ENCODE results near the gene SLC48A1. TPM values are rescaled to one million over a fixed set of nuclear protein-coding genes. Genes with fewer than 3 reads are reported as not detected.

The SLC48A1 gene
- total and polyA plus RNA-seq, 10 of the 15 experiments (the other 5 are each of a cell fraction or from before 2014, with no cell fraction given): 1.1 to 4.9 (median 1.9) TPM

- Histone ChIP-seq H3K27me3 (replicated peaks in 1 of 2; ENCODE audit: control insufficient read depth in 2 of 2, insufficient read depth in 2 of 2, low read length in 1 of 2) (no peaks in the 10 kb centered on the region; a peak in 1 of 4 replicates), H3K4me3 (no peak overlapping the region), H3K79me2 (ENCODE audit: control insufficient read depth, insufficient read depth, low read length) (no peaks in the 10 kb centered on the region), H3K27ac (ENCODE audit: control insufficient read depth, insufficient read depth) (no peak overlapping the region), H4K20me1 (ENCODE audit: control insufficient read depth, insufficient read depth) (no peaks in the 10 kb centered on the region), H3K9me3 (replicated peaks; ENCODE audit: control insufficient read depth, insufficient read depth, low read length) (no peaks in the 10 kb centered on the region), H3K9ac (ENCODE audit: control insufficient read depth, insufficient read depth, low read length) (no peak overlapping the region), H3K4me1 (ENCODE audit: control insufficient read depth, insufficient read depth, low read length) (peaks cover 42% of the 10 kb centered on the region), H2AFZ (ENCODE audit: control insufficient read depth, low read depth, low read length) (no peak overlapping the region), H3K36me3 (ENCODE audit: control insufficient read depth in 2 of 2, insufficient read depth in 2 of 2, low read length in 1 of 2) (no peaks in the 10 kb centered on the region), H3K4me2 (ENCODE audit: control insufficient read depth, insufficient read depth) (no peak overlapping the region)
- ChIA-PET POLR2A (interaction anchor here (1.3 to 1.9 kb wide), 3 partner anchors 9 to 16 kb away, joined by 4 to 6 read pairs (median 5); no protein-coding TSS in a partner anchor), RAD21 (ENCODE audit: unreplicated experiment) (interaction anchor here (0.6 to 12.6 kb wide), 4 partner anchors 9 to 290 kb away, joined by 3 to 202 read pairs (median 12); partner anchors contain the start of gene PFKM), SMC1A (ENCODE audit: uncharacterized antibody, unreplicated experiment) (interaction anchor here (1.0 to 1.8 kb wide), 4 partner anchors 8 to 87 kb away, joined by 3 to 9 read pairs (median 4); no protein-coding TSS in a partner anchor), CTCF (interaction anchor here (0.8 to 13.9 kb wide), 4 partner anchors 9 to 35 kb away, joined by 3 to 215 read pairs (median 64); partner anchors contain the start of gene HDAC7)
- FAIRE-seq: no peak
- WGBS (ENCODE audit: insufficient coverage, insufficient replicate concordance, low lambda C conversion rate, missing lambda C conversion rate): 57% methylated on average over 4 of the region's 4 CpGs
- no peak for DNase-seq (ENCODE audit: low read depth, low spot score)
- no peak for ATAC-seq
- in situ Hi-C loops (cut with MboI): no loop called here
- TF ChIP-seq ZBTB11 (CRISPR knock-in tag; IDR thresholded peaks at IDR 0.05): no peak
- TF ChIP-seq RFX5 (IDR thresholded peaks at IDR 0.05; ENCODE audit: low read depth, low read length): no peak
- no peak for TF ChIP-seq HSF1 (IDR thresholded peaks at IDR 0.05; ENCODE audit: low read depth, low read length)
- intact Hi-C loops (cut with micrococcal nuclease; ENCODE audit: unreplicated experiment): no loop called here
- BruUV-seq (replicated peaks): no TSS peak
These were observed 56.5 kb downstream of the SLC48A1 start for GRCh38 chr12:47829584-47829983.

Other genes starting within 250 kb of the SLC48A1 start
- 17.4 and 19.1 TPM in 2 replicates for gene RPAP3, start 67.2 kb upstream of the SLC48A1 start, total RNA-seq (2014; rRNA removed)
- 34.5 and 36.9 TPM in 2 replicates for gene RPAP3, start 67.2 kb upstream of the SLC48A1 start, total RNA-seq (2014; rRNA removed; fragmentation: Illumina TruSeq; extraction: Trizol)
- 31.2 and 32.3 TPM in 2 replicates for gene RPAP3, start 67.2 kb upstream of the SLC48A1 start, total RNA-seq (2021)
- 21.3 and 42.1 TPM in 2 replicates for gene RPAP3, start 67.2 kb upstream of the SLC48A1 start, polyA plus RNA-seq (2011; rRNA removed)
- 49.1 and 52.8 TPM in 2 replicates for gene RPAP3, start 67.2 kb upstream of the SLC48A1 start, polyA plus RNA-seq (2014; fragmentation: Illumina TruSeq; extraction: Trizol)
- 10 to 100 TPM; 14.1 to 24.5 TPM for gene RPAP3, start 67.2 kb upstream of the SLC48A1 start, polyA plus RNA-seq (2014; fragmentation: Nextera tagmentation; extraction: Ambion mirVana)
- gene RPAP3, start 67.2 kb upstream of the SLC48A1 start, polyA plus RNA-seq (2014; rRNA removed): 20.1 and 24.4 TPM in 2 replicates
- 10 to 100 TPM; 49.8 to 50.6 TPM for gene RPAP3, start 67.2 kb upstream of the SLC48A1 start, polyA plus RNA-seq (2016; fragmentation: Nextera tagmentation; extraction: Ambion mirVana)
- gene ENDOU, start 47.7 kb upstream of the SLC48A1 start, total RNA-seq (2014; rRNA removed): 0.17 TPM in 1 of 2 replicates, not detected in the other
- gene ENDOU, start 47.7 kb upstream of the SLC48A1 start, total RNA-seq (2014; rRNA removed; fragmentation: Illumina TruSeq; extraction: Trizol): 0.09 TPM in 1 of 2 replicates, not detected in the other
- gene ENDOU, start 47.7 kb upstream of the SLC48A1 start, total RNA-seq (2021): 0.21 TPM in 1 of 2 replicates, not detected in the other
- gene ENDOU, start 47.7 kb upstream of the SLC48A1 start, polyA plus RNA-seq (2011; rRNA removed): 0.03 TPM in 1 of 2 replicates, not detected in the other
- gene ENDOU, start 47.7 kb upstream of the SLC48A1 start, polyA plus RNA-seq (2014; fragmentation: Illumina TruSeq; extraction: Trizol): 0.10 and 0.19 TPM in 2 replicates
- gene ENDOU, start 47.7 kb upstream of the SLC48A1 start, polyA plus RNA-seq (2014; fragmentation: Nextera tagmentation; extraction: Ambion mirVana): under 1 TPM in 1 of 2 experiments, not detected in 1; 0.15 TPM
- 0.08 and 0.11 TPM in 2 replicates for gene ENDOU, start 47.7 kb upstream of the SLC48A1 start, polyA plus RNA-seq (2014; rRNA removed)
- not detected for gene ENDOU, start 47.7 kb upstream of the SLC48A1 start, polyA plus RNA-seq (2016; fragmentation: Nextera tagmentation; extraction: Ambion mirVana)
- 0.27 and 0.28 TPM in 2 replicates for gene RAPGEF3, start 14.4 kb upstream of the SLC48A1 start, total RNA-seq (2014; rRNA removed)
- 0.09 and 0.18 TPM in 2 replicates for gene RAPGEF3, start 14.4 kb upstream of the SLC48A1 start, total RNA-seq (2014; rRNA removed; fragmentation: Illumina TruSeq; extraction: Trizol)
- gene RAPGEF3, start 14.4 kb upstream of the SLC48A1 start, total RNA-seq (2021): 0.64 and 0.88 TPM in 2 replicates
- gene RAPGEF3, start 14.4 kb upstream of the SLC48A1 start, polyA plus RNA-seq (2011; rRNA removed): 0.30 and 0.68 TPM in 2 replicates
- 0.17 and 0.34 TPM in 2 replicates for gene RAPGEF3, start 14.4 kb upstream of the SLC48A1 start, polyA plus RNA-seq (2014; fragmentation: Illumina TruSeq; extraction: Trizol)
- gene RAPGEF3, start 14.4 kb upstream of the SLC48A1 start, polyA plus RNA-seq (2014; fragmentation: Nextera tagmentation; extraction: Ambion mirVana): under 1 TPM in 1 of 2 experiments, not detected in 1; 0.02 TPM
- gene RAPGEF3, start 14.4 kb upstream of the SLC48A1 start, polyA plus RNA-seq (2014; rRNA removed): 0.63 and 0.92 TPM in 2 replicates
- under 1 TPM in 1 of 2 experiments, not detected in 1; 0.27 TPM for gene RAPGEF3, start 14.4 kb upstream of the SLC48A1 start, polyA plus RNA-seq (2016; fragmentation: Nextera tagmentation; extraction: Ambion mirVana)
- 5.0 and 6.9 TPM in 2 replicates for gene HDAC7, start 46.7 kb downstream of the SLC48A1 start, total RNA-seq (2014; rRNA removed)
- gene HDAC7, start 46.7 kb downstream of the SLC48A1 start, total RNA-seq (2014; rRNA removed; fragmentation: Illumina TruSeq; extraction: Trizol): 3.1 and 3.9 TPM in 2 replicates
- gene HDAC7, start 46.7 kb downstream of the SLC48A1 start, total RNA-seq (2021): 12.6 and 18.3 TPM in 2 replicates
- gene HDAC7, start 46.7 kb downstream of the SLC48A1 start, polyA plus RNA-seq (2011; rRNA removed): 5.1 and 5.6 TPM in 2 replicates
- 2.5 and 6.3 TPM in 2 replicates for gene HDAC7, start 46.7 kb downstream of the SLC48A1 start, polyA plus RNA-seq (2014; fragmentation: Illumina TruSeq; extraction: Trizol)
- 1 to 10 TPM in 1 of 2 experiments, under 1 TPM in 1; 0.47 to 1.3 TPM for gene HDAC7, start 46.7 kb downstream of the SLC48A1 start, polyA plus RNA-seq (2014; fragmentation: Nextera tagmentation; extraction: Ambion mirVana)
- gene HDAC7, start 46.7 kb downstream of the SLC48A1 start, polyA plus RNA-seq (2014; rRNA removed): 10.1 and 11.4 TPM in 2 replicates
- 1 to 10 TPM; 5.1 to 6.2 TPM for gene HDAC7, start 46.7 kb downstream of the SLC48A1 start, polyA plus RNA-seq (2016; fragmentation: Nextera tagmentation; extraction: Ambion mirVana)
- gene VDR, start 131.8 kb downstream of the SLC48A1 start, total RNA-seq (2014; rRNA removed): 2.0 and 2.9 TPM in 2 replicates
- gene VDR, start 131.8 kb downstream of the SLC48A1 start, total RNA-seq (2014; rRNA removed; fragmentation: Illumina TruSeq; extraction: Trizol): 1.7 TPM in 2 replicates
- 3.0 and 3.8 TPM in 2 replicates for gene VDR, start 131.8 kb downstream of the SLC48A1 start, total RNA-seq (2021)
- gene VDR, start 131.8 kb downstream of the SLC48A1 start, polyA plus RNA-seq (2011; rRNA removed): 3.0 and 7.9 TPM in 2 replicates
- 4.2 and 5.0 TPM in 2 replicates for gene VDR, start 131.8 kb downstream of the SLC48A1 start, polyA plus RNA-seq (2014; fragmentation: Illumina TruSeq; extraction: Trizol)
- gene VDR, start 131.8 kb downstream of the SLC48A1 start, polyA plus RNA-seq (2014; fragmentation: Nextera tagmentation; extraction: Ambion mirVana): under 1 TPM; 0.27 to 0.75 TPM
- gene VDR, start 131.8 kb downstream of the SLC48A1 start, polyA plus RNA-seq (2014; rRNA removed): 2.9 and 3.1 TPM in 2 replicates
- 1 to 10 TPM; 2.7 to 3.5 TPM for gene VDR, start 131.8 kb downstream of the SLC48A1 start, polyA plus RNA-seq (2016; fragmentation: Nextera tagmentation; extraction: Ambion mirVana)
- gene TMEM106C, start 190.4 kb downstream of the SLC48A1 start, total RNA-seq (2014; rRNA removed): 106 TPM in 2 replicates
- gene TMEM106C, start 190.4 kb downstream of the SLC48A1 start, total RNA-seq (2014; rRNA removed; fragmentation: Illumina TruSeq; extraction: Trizol): 97.4 and 101 TPM in 2 replicates
- gene TMEM106C, start 190.4 kb downstream of the SLC48A1 start, total RNA-seq (2021): 90.2 and 93.1 TPM in 2 replicates
- 215 and 280 TPM in 2 replicates for gene TMEM106C, start 190.4 kb downstream of the SLC48A1 start, polyA plus RNA-seq (2011; rRNA removed)
- gene TMEM106C, start 190.4 kb downstream of the SLC48A1 start, polyA plus RNA-seq (2014; fragmentation: Illumina TruSeq; extraction: Trizol): 142 and 144 TPM in 2 replicates
- gene TMEM106C, start 190.4 kb downstream of the SLC48A1 start, polyA plus RNA-seq (2014; fragmentation: Nextera tagmentation; extraction: Ambion mirVana): 100 to 1,000 TPM; 190 to 236 TPM
- 114 and 130 TPM in 2 replicates for gene TMEM106C, start 190.4 kb downstream of the SLC48A1 start, polyA plus RNA-seq (2014; rRNA removed)
- 100 to 1,000 TPM; 177 to 179 TPM for gene TMEM106C, start 190.4 kb downstream of the SLC48A1 start, polyA plus RNA-seq (2016; fragmentation: Nextera tagmentation; extraction: Ambion mirVana)
- 0.27 and 0.28 TPM in 2 replicates for gene COL2A1, start 231.2 kb downstream of the SLC48A1 start, total RNA-seq (2014; rRNA removed)
- 0.09 and 0.13 TPM in 2 replicates for gene COL2A1, start 231.2 kb downstream of the SLC48A1 start, total RNA-seq (2014; rRNA removed; fragmentation: Illumina TruSeq; extraction: Trizol)
- 0.66 and 0.67 TPM in 2 replicates for gene COL2A1, start 231.2 kb downstream of the SLC48A1 start, total RNA-seq (2021)
- gene COL2A1, start 231.2 kb downstream of the SLC48A1 start, polyA plus RNA-seq (2011; rRNA removed): not detected in 2 replicates
- 0.12 and 0.25 TPM in 2 replicates for gene COL2A1, start 231.2 kb downstream of the SLC48A1 start, polyA plus RNA-seq (2014; fragmentation: Illumina TruSeq; extraction: Trizol)
- gene COL2A1, start 231.2 kb downstream of the SLC48A1 start, polyA plus RNA-seq (2014; fragmentation: Nextera tagmentation; extraction: Ambion mirVana): under 1 TPM; 0.06 to 0.09 TPM
- 0.33 and 0.65 TPM in 2 replicates for gene COL2A1, start 231.2 kb downstream of the SLC48A1 start, polyA plus RNA-seq (2014; rRNA removed)
- gene COL2A1, start 231.2 kb downstream of the SLC48A1 start, polyA plus RNA-seq (2016; fragmentation: Nextera tagmentation; extraction: Ambion mirVana): under 1 TPM; 0.19 TPM